Measurements from ENCODE around the gene AKNA.
A peak's percentile ranks its signal among the peaks of the same experiment; 100 is the strongest.
"Not testable (repeated sequence)": the region's sequence is repeated elsewhere in the genome, so short reads cannot be mapped to it uniquely, and the experiment has no call there.

The AKNA gene

DNA sequence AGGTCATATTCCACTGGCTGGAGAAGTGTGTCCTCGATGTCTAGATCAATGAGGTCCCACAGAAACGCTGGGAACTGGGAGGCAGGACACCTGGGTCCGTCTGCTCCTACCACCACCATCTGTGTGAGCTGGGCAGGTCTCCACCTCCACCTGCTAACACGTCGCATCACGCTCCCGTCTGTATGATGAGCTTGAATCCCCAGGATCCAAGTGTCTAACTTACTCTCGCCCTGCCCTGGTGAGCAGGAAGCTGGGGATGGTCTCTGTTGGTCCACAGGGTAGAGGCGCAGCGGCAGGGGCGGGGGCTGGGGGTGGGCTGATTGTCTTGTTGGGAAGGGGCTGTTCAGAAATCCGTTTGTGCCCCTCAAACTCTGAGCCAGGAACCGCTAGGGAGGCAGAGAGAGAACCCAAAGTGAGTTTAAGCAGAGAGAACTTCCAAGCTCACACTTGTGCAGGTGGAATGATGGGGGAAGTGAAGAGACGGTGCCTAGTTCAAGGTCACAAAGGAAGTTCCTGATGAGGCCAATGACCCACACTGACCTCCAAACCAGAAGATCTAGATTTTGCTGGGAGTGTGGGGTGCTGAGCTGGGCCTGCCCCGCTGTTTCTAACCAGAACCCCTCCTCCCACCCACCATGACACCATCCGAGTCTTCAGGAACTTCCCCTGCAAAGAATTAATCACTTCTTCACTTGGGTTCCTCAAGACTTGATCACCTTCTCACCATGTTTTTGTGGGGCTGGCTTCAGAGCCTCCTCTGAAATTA lies 37.0 kb downstream of the AKNA start:
- no peak for DNase-seq

DNA sequence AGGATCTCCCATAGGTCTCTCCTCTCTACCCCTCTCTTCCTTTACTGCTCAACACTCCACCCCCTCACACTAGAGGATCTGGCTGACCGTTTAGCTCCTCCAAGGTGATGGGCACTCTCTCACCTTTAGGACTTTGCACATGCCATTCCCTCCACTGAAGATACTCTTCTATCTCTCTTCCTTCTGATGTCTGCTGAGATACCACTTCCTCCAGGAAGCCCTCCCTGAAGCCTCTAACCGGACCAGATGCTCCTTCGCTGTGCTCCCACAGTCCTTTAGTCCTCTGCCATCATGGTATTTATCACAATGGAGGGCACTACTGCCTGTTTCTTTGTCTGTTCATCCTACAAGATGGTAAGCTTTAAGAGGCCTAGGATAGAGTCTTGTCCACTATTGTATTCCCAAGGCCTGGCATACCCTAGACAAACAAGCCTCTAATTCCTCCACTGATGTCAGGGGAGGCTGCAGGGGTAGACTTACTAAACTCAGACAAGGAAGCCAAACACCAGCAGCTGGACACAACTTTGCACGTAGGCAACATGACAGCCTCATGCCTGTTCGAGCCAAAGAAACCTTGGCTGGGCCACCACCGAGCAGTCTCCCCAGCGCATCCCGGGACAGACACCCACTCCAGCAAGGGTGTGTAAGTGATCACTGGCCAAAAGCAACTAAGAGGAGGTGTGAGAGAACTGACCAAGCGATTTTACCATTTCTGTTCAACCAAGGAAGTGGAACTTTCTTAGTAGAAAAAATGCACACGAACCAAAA lies 37.9 kb downstream of the AKNA start:
- no peak for DNase-seq

DNA sequence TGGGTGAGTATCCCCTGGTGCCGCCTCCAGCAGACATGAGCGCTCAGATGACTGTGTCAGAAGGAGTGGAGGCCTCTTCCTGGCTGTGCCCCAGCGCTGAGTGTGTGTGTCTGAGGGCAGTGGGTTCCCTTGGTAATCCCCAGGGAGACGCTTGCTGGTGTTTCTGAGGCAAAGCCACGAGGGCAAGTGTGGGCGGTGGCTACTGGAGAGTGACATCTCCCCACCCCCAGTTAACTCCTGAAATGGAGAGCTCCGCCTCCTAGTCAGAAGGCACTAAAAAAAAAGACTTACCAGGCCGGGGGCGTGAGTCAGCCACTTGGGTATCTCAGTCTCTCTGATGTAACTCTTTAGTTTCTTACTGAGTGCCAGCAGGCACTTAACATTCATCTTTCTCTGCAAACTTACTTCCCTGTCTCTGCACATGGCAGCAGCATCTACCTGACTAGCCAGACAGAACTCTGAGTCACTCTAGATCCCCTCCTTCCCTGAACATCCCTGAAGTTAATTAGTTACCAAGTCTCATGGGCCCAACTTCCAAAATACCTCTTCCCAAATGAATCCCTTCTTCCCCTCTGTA lies 38.8 kb downstream of the AKNA start:
- DNase-seq = peak; percentile 47

DNA sequence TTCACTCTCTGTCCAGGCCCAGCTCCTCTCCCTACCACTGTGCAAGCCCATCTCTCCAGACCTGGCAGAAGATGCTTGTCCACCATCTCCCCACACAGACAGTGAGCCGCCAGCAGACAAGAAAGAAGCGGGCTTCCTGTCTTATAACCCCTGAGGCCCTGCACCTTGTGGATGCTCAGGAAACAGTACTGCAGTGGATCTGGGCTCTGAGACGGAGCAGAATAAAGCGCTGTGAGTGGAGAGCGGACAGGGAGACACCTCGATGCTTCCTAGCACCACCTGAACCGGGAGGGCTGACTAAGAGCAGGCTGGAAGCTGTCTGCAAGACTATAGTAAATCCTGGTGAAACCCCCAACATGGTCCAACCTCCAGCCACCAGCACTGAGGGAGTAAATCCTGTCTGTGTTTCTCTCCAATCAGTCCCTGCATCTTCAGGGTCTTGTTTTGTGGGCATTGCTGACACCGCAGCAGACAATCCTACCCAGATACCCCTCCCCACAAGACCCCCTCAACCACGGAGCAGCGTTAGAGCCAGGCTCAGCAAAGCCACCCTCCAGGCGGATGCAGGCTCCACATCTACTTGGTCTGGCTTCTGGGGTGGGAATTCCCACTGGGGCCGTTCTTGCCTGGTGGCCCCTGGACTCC lies 39.4 kb downstream of the AKNA start:
- DNase-seq = no peak

DNA sequence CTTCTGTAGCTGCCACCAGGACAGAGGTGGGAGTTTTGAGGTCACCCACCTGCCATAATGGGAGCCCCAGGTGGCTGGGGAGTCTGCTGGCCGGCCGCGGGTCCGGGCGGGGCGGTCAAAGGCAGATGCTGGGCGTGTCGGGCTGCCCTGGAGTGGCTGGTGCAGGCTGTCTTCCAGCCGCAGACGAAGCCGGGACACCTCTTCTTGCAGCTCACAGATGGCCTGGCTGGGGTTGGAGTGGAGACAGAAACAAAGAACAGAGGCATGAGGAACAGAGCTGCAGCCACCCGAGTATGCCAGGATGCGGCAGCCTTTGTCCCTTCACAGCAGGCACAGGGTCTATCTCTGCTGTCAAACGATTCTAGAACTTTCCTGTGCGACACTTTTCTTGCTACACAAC lies 40.1 kb downstream of the AKNA start:
- DNase-seq = no peak

DNA sequence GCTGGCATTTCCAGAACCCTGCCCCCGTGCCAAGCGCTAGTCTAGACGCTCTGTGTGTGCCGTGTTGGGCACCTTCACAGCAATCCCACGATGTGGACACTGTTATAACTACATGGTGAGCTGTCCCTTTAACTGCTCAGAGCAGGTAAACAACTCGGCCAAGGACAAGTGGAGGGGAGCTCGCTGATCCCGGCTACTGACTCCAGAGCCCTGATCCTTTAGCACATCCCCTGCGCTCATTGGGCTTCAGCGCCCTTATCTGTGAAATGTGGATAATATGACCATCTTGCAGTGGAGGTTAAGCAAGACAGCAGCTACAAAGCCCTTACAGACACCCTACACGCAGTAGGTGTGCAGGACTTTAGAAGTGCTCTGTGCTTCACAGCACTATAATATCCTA lies 41.6 kb downstream of the AKNA start:
- DNase-seq = no peak

DNA sequence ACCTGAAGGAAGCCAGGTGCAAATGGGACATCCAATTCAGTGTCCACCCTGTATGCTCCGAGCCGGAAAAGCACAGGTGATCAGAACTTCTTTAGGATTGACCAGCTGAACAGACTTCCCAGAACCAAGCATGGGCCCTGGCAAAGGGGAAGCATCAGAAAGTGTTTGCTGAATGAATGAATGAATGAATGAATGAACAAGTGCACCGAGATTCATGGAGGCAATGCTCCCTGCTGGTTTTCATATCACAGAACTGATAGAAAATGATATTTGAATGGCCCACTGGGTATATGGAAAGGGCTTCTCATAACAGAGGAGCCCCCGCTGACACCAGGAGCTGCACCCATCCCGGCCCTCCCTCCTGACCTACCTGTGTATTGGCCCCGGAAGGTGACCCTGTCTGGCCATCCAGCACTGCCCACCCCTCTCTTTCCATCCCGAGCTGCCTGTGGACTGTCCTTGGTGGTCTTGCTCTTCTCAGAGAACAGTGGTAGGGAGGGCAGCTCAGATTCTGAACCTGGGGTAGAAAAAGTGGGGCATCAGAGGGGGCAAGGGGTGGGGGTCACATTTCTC lies 42.2 kb downstream of the AKNA start:
- no peak for DNase-seq

DNA sequence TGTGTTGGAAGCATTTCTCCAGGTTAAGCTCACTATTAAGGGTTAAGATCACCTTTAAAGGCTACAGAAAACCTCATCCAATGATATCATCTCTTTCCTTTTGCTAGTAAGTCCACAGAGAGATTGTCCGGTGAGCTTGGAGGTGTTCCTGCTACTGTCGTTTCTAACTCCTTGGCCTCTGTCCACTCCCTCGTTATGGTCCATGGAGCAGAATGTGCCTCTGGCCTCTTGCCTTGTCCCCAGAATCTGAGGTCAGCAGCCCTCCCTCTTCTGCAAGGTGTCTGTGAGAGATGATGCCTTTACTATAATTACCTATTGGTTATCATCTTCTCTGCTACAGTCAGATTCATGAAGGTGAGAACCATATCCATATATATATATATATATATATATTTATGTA lies 43.1 kb downstream of the AKNA start:
- no peak for DNase-seq

DNA sequence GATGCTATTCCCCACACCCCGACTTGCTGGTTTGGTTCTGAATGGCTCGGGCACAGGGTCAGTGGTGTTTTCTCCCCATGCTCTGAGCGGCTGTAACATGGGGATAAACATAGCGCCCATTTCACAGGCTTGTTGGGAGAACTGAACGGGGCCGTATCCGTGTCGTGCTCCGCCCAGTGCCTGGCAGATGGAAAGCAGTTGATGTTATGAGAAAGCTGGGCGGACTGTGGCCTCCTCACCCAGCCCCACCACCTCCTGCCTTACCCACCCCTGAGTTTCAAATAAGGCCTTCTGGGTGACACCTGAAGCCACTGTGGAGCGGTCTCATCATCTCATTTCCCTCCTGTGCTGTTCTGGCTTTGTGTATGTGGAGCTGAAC lies 43.6 kb downstream of the AKNA start:
- no peak for DNase-seq

DNA sequence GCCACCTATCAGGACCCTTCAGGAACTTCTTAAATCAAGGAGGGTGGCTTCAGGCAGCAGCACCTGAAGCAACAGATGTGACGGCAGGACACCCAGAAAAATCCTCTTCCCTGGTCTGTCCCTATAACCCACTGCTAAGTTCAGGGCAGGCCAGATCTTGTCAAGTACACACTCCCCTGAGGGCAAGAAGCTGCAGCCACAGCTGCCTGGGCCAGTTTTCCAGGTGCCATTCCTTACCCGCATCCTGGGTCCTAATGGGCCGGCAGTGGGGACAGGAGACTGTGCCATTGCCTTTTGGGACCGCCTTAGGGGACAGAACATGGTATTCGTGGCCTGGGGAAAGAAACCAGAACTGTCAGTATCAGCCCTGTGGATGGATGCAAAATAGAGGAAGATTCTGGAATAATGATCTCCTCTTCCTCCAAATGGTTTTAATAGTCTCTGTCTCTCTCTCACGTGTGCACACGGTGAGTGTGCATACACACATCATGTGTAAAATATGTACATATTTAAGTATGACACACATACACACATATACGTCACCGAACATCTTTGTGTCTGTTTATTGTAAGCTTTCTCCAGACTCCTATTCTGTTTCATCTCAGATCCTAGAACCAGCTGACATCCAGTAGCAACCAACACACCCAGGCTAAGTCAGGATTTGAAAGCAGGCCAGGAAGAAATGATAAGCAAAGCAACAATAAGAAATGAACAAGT lies 44.2 kb downstream of the AKNA start:
- no peak for DNase-seq

DNA sequence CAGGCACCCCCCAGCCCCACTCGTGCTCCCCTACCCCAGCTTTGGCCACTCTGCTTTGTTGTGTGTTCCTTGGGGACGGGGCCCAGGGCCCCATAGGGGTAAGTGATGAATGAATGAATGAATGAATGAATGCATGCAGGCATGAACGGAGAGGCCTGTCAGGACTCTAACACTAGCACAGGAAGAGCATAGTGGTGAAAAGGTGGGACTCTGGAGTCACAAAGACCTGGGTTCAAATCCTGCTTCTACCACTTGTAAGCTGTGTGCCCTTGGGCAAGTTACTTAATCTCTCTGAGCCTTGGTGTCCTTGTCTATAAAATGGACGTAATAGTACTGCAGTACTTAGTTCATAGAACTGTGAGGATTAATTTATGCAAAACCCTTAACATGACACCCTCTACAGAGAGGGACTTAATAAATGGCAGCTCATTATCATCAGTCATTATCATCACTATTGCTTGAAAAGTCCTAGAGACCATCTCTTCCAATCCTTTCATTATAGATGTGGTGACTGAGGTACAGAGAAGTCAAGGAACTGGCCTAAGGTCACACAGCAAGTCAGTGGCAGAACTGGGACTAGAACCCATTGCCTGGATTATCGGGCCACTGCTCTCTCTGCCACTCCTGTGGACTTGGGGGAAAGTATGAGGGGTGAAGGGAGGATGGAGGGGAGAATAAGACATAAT lies 44.9 kb downstream of the AKNA start:
- DNase-seq = no peak

DNA sequence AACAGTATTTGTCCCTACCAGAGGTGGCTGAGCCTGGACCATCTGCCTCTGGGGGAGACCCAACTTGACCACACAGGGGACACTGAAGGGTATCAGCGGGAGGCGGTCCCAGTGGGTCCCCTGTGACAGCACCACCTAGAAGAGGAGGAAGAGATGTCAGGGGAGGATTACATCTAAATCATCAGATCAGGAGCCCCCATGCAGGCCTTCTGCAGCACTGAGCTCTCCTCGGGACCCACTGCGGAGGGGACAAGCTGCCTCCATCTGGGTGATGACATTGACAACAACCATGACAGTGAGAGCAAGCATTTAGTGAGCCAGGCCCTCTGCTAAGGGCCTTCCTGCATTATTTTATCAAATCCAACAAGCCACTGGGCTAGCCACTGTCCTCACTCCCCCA lies 45.8 kb downstream of the AKNA start:
- DNase-seq = no peak

DNA sequence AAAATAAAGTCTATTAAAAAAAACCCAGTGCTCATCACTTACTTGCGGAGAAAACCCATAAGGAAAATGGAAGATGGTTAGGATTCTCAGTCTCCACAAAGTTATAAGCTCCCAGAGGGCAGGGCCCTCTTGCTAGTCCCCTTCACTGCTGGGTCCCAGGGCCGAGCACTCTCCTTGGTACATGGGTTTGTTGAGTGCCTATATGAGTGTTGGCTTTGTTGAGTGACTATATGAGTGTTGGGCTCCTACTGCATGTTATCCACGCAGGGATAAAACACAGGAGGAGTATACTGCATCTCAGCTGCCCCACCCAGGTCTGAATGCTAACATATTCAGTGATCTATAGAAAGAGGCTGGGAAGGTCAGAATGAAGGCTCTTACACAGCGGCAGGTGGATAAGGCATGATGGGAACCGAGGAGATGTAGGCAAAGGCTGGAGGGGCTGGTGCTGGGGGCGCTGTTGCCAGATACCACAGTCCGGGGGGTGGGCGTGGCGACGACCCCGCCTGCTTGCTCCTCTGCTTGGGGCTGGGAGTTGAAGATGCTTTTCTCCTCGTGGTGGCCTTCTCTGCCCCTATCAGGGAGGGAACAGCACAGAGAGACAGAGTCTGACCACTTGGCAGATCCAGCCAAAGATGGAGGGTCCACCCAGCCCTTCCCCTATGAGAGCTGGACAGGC lies 46.5 kb downstream of the AKNA start:
- no peak for DNase-seq

DNA sequence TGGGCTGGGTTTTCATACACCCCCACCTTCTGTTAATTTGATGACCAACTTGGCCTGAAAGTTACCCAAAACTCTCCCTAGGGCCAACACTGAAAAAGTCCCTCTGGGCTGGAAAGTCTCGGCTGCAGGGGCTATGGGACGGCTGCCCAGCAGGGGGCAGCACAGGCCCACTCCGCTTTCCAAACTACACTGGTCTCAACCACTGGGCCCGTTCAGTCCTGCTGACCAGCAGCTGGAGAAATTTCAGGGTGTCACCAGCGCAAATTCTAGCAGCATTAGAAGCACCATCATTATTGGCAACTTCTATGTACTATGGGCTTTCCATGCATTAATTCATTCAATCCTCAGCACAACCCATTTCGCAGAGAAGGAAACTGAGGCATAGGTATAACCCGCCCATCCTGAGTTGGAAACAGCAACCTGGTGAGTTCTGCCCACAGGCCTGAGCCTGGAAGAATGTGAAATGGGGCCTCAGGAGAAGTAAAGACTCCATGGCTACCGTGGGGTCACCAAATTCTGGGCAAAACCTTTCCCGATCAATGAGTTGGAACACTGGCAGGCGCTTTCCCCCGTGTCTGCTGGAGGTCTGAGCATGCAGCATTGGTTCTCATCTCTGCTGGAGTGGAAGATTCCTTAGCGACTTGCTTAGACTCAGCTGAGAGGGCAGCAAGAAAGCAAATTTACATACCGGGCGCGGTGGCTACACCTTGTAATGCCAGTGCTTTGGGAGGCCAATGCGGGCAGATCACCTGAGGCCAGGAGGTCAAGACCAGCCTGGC lies 48.5 kb downstream of the AKNA start:
- peak; percentile 92 for DNase-seq

DNA sequence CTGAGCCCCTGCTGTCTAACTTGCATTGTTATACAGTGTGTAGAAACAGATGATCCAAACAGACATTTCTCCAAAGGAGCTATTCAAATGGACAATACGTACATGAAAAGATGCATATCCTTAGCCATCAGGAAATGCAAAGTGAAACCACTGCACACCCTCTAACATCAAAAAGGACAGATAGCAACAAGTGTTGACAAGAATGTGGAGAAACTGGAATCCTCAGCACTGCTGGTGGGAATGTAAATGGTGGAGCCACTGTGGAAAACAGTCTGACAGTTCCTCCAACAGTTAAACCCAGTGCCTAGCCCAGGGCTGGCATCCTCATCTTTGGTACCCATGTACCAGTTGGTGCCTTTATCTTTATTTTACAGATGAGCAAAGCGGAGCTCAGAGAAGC lies 49.6 kb downstream of the AKNA start:
- DNase-seq = no peak

DNA sequence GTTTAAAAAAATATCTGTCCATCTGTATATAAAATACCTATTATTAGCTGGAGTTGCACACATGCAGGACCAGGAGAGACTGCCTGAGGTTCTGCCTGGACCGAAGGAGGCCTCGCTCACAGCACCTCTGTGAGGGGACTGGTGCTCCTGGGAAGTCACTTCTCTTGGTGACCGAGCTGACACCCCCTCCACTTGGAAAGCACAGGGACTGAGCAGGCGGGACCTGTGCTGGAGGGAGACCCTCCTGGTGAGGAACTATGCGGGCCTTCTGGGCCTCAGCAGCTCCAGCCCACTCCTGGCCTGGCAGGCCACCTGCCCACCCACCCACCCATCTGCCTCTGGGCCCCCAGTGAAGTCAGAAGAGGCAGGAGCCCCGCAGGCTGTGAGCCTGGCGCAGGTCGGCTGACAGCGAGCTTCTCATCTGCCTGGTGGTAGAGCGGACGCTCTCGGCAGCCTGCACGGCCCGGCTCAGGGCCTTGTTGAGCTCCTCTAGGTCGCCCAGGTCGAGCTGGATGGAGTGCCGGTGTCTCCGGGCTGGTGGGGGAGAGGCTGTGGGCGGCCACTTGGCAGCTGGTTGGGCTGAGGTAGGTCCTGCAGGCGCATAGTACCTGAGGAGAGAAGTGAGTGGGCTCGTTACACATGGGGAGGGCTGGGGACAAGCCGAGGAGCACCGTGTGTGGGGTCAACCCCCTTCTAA lies 50.9 kb downstream of the AKNA start:
- no peak for DNase-seq

DNA sequence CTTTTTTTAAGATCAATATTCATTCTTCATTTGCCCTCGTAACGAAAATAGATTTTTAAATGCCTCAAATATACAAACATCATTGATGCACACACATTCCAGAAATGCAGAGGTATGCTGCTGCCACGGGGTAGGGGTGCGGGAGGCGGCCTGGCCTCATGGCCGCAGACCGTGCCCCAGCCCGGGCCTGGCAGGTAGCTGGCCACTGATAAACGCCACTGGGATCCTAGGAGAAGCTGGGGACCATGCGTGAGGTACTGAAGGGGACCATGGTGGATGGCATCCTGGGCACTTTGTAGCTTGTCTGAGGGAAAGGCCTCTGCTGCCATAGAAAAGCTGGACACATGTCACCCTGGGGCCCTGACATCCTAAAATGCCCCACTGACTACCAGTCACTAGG lies 51.6 kb downstream of the AKNA start:
- DNase-seq = no peak

DNA sequence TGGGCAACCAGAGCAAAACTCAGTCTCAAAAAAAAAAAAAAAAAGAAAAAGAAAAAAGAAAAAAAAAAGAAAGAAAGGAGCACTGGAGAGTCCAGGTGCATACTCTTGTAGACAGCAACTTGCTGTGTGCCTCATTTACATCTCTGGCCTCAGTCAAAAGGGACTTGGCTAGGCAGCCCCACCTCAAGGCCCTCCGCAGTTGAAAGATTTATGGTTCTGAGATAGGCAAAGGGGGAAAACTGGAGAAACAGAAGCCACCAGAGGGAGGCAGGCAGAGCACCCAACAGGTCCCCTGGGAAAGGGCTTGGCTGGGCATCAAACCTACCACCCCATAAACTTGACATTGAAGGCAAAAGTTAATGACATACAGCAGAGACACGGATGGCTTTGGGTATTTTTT lies 52.0 kb downstream of the AKNA start:
- no peak for DNase-seq

DNA sequence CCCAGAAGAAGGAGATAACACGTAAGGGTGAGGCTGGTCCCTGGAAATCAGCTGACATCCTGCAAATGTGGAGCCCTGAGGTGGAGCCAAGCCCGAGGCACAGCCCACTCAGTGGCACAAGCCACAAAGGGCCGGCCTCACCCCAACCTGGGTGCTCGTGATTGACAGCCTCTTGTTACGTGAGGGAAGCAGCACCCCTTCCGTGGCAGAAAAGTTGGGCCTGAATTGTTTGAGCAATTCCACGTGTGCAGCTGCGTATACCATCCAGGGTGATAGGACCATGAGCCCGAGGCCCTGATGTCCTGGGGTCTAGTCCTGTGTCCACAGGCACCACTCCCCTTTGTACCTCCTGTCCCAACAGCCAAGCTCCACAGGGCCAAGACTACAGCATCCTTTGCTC lies 53.3 kb downstream of the AKNA start:
- DNase-seq = no peak

DNA sequence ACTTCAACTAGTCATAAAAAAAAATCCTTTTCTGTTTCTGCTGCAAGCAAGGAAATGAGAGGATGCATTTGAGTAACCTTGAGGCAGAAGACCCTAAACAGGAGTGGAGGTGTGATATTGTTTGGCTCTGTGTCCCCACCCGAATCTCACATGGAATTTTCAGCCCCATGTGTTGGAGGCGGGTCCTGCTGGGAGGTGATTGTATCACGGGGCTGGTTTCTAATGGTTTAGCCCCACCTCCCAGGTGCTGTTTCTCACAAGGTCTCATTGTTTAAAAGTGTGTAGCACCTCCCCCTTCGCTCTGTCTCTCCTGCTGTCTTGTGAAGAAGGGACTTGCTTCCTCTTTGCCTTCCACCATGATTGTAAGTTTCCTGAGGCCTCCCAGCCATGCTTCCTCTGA lies 54.1 kb downstream of the AKNA start:
- DNase-seq = not testable (repeated sequence)
